GM12874 (cell line): Measurements from ENCODE around the gene CAPZB.

Source experiments
- CTCF ChIP-seq: IDR thresholded peaks from 2 replicates; pipeline ENCODE4 v1.5.1; 2011; ENCODE audit warnings: low read depth, mild to moderate bottlenecking, control low read depth, low read length, moderate library complexity; ENCODE audit not compliant: insufficient read depth

Gene CAPZB

GRCh38 chr1:19485362-19486187, at the start of gene CAPZB:
Gene CAPZB, minus strand, starts transcription at chr1:19485539. Its CDS starts 101 bp downstream, at chr1:19485438.
- no peak for TF ChIP-seq CTCF

- TF ChIP-seq CTCF: no peak
Measured at GRCh38 chr1:19534281-19534680, 48.9 kb upstream of the CAPZB start.

GRCh38 chr1:19533626-19534025, 48.3 kb upstream of the CAPZB start:
- TF ChIP-seq CTCF: no peak

GRCh38 chr1:19532519-19532918, 47.2 kb upstream of the CAPZB start:
- TF ChIP-seq CTCF: no peak

GRCh38 chr1:19529664-19530063, 44.3 kb upstream of the CAPZB start:
- no peak for TF ChIP-seq CTCF

- no peak for TF ChIP-seq CTCF
Measured at GRCh38 chr1:19528438-19528837, 43.1 kb upstream of the CAPZB start.

- TF ChIP-seq CTCF: no peak
Measured at GRCh38 chr1:19525607-19526545, 40.5 kb upstream of the CAPZB start.
